Retinal pigment epithelial cell (primary cell): Measurements from ENCODE around the gene RASAL2.

Experiments
- DNase-seq: peaks from one replicate; pipeline ENCODE4 v3.0.0-alpha.2; 2010; ENCODE audit warnings: low read depth
- H3K4me3 ChIP-seq: 2 replicates; pipeline ENCODE4 v1.5.1; 2011; ENCODE audit warnings: mild to moderate bottlenecking, low read length, control low read depth, moderate library complexity
- CTCF ChIP-seq: conservative IDR thresholded peaks from 2 replicates; pipeline ENCODE4 v1.5.1; 2011; ENCODE audit warnings: low read depth, low read length, control low read depth, inconsistent platforms

RASAL2 gene

GRCh38 chr1:178393370-178393769 lies 299.5 kb downstream of the RASAL2 start:
- no peak for TF ChIP-seq CTCF
- no peak overlapping the region for H3K4me3 ChIP-seq
- DNase-seq = no peak

DNA sequence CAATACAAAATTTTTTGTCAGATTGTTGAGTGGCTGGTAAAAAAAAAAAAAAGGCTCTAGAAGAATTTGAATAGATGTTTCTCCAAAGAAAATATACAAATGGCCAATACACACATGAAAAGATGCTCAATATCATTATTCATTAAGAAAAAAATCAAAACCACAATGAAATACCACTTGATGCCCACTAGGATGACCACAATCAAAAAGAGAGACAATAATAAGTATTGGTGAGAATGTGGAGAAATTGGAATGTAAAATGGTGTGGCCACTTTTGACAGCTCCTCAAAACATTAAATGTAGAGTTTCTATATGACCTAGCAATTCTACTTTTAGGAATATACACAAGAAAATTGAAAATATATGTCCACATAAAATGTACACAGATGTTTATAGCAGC lies 302.9 kb downstream of the RASAL2 start:
- DNase-seq = no peak
- no peak overlapping the region for H3K4me3 ChIP-seq
- TF ChIP-seq CTCF = no peak

GRCh38 chr1:178397678-178398077 lies 303.8 kb downstream of the RASAL2 start:
- no peak for DNase-seq
- H3K4me3 ChIP-seq = no peak overlapping the region
- TF ChIP-seq CTCF = no peak

- no peak overlapping the region for H3K4me3 ChIP-seq
- TF ChIP-seq CTCF = no peak
- no peak for DNase-seq
Observed at GRCh38 chr1:178399177-178399728, 305.3 kb downstream of the RASAL2 start.

DNA sequence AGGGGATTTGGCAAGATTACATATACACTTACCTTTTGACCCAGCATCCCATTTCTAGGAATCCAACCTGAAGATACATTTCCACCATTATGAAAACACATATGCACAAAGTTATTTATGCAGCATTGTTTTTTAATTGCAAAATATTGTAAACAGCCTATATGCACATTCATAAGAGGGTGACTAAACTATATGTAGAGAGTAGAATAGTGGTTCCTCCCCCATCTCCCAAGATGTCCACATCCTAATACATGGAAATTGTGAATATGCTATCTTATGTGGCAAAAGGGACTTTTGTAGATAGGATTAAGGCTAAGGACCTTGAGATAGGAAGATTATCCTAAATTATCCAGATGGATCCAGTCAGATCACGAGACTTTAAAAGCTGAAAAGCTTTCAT lies 311.2 kb downstream of the RASAL2 start:
- TF ChIP-seq CTCF = no peak
- DNase-seq = no peak
- no peak overlapping the region for H3K4me3 ChIP-seq

DNA sequence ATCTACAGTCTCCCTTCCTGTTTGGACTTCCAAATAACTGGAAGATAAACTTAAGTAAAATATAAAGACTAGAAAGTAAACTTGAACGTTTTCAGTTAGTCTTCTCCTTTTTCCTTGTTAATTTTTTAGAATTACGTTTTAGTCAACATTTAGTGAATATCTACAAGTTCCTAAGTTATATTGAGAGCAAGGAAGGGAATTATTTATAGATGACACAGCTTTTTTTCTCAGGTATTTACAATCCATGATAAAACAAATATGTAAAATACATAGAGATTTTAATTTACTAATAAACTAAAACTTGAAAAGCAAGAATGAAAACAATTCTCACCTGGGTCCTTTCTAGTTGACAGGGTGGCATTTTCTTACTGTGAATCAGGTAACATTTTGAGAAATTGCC lies 313.3 kb downstream of the RASAL2 start:
- no peak for TF ChIP-seq CTCF
- no peak for DNase-seq
- no peak overlapping the region for H3K4me3 ChIP-seq

DNA sequence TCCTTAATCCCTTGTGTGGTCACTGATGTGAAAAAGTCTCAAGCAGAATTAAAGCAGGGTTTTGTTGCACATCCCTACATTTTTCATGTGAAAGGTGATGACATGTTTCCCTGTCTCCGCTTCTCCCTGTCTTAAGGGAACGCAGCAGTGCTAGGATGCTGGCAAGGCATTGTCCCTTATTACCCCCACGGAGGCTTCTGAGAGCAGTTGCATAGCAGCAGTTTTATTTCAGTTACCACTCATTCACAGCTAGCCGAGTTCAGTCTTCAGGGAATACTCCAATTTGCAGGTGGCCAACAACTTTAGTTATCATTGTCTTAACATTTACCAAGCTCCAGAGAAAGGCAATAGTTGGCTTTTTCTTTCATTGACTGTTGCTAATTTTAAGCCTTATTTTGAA lies 313.8 kb downstream of the RASAL2 start:
- no peak for DNase-seq
- no peak overlapping the region for H3K4me3 ChIP-seq
- TF ChIP-seq CTCF = no peak
